GM23248 (cell line): ENCODE data around the gene PCSK9. TPM values are rescaled to one million over a fixed set of nuclear protein-coding genes. Genes with fewer than 3 reads are reported as not detected.

Source experiments
- DNase-seq: peaks from one replicate; pipeline ENCODE4 v3.0.0-alpha.2; 2015
- H2AFZ ChIP-seq: fragments of 200-600 bp; sonication (generic); 2 replicates; pipeline ENCODE4 v1.6.1; 2016; ENCODE audit warnings: antibody characterized with exemption
- H3F3A ChIP-seq: fragments of 200-600 bp; sonication (generic); 2 replicates; pipeline ENCODE4 v1.6.1; 2016; ENCODE audit warnings: mild to moderate bottlenecking, antibody characterized with exemption, mixed run types; ENCODE audit not compliant: insufficient read depth
- H3K27ac ChIP-seq: fragments of 200-600 bp; sonication (generic); 2 replicates; pipeline ENCODE4 v1.5.1; 2016; ENCODE audit warnings: mild to moderate bottlenecking
- H3K27me3 ChIP-seq: fragments of 200-600 bp; sonication (generic); replicated peaks from 2 replicates; pipeline ENCODE4 v1.6.1; 2016; ENCODE audit warnings: mild to moderate bottlenecking; ENCODE audit not compliant: insufficient read depth
- H3K36me3 ChIP-seq: fragments of 200-600 bp; sonication (generic); 2 replicates; pipeline ENCODE4 v1.6.1; 2016; ENCODE audit warnings: low read depth, mild to moderate bottlenecking
- H3K4me1 ChIP-seq: fragments of 200-600 bp; sonication (generic); 2 replicates; pipeline ENCODE4 v1.6.1; 2016; ENCODE audit warnings: mild to moderate bottlenecking; ENCODE audit not compliant: insufficient read depth
- H3K4me2 ChIP-seq: fragments of 200-600 bp; sonication (generic); one replicate; pipeline ENCODE4 v1.6.1; 2016; ENCODE audit warnings: mild to moderate bottlenecking; ENCODE audit not compliant: unreplicated experiment
- H3K4me3 ChIP-seq: fragments of 200-600 bp; sonication (generic); 2 replicates; pipeline ENCODE4 v1.5.1; 2016; ENCODE audit warnings: mild to moderate bottlenecking
- H3K79me2 ChIP-seq: fragments of 200-600 bp; sonication (generic); 2 replicates; pipeline ENCODE4 v1.6.1; 2016; ENCODE audit warnings: mild to moderate bottlenecking; ENCODE audit not compliant: insufficient read depth
- H3K9ac ChIP-seq: fragments of 200-600 bp; sonication (generic); 2 replicates; pipeline ENCODE4 v1.6.1; 2016; ENCODE audit warnings: mild to moderate bottlenecking
- H3K9me2 ChIP-seq: fragments of 200-600 bp; sonication (generic); 2 replicates; pipeline ENCODE4 v1.6.1; 2016; ENCODE audit warnings: mixed run types, mild to moderate bottlenecking, moderate library complexity; ENCODE audit not compliant: insufficient read depth
- H3K9me3 ChIP-seq: fragments of 200-600 bp; sonication (generic); one replicate; pipeline ENCODE4 v1.6.1; 2017; ENCODE audit warnings: low read depth
- H4K20me1 ChIP-seq: fragments of 200-600 bp; sonication (generic); 2 replicates; pipeline ENCODE4 v1.6.0; 2016; ENCODE audit not compliant: insufficient read depth
- EZH2 ChIP-seq: fragments of 200-600 bp; sonication (generic); IDR thresholded peaks from 2 replicates; pipeline ENCODE4 v1.6.1; 2018; ENCODE audit warnings: antibody characterized with exemption, mild to moderate bottlenecking; ENCODE audit not compliant: insufficient read depth, poor library complexity, severe bottlenecking
- EZH2phosphoT487 ChIP-seq: fragments of 200-600 bp; sonication (generic); IDR thresholded peaks from 2 replicates; pipeline ENCODE4 v1.6.1; 2018; ENCODE audit warnings: antibody characterized with exemption, moderate library complexity, mild to moderate bottlenecking, low read depth; ENCODE audit not compliant: insufficient read depth
- WGBS, 2 experiments: methylation state at CpG; one replicate each; pipeline ENCODE4 v1.1.6; 2015 to 2017; ENCODE audit warnings: low lambda C conversion rate in 2 of 2, low coverage in 1 of 2; ENCODE audit errors: missing lambda C conversion rate in 2 of 2; 5-methylcytosine and 5-hydroxymethylcytosine counted together
- in situ Hi-C: fragments of 300-500 bp; cut with MboI; formaldehyde crosslinking; loops from 2 replicates; pipeline ENCODE4 v1.15.0; 2020
- polyA plus RNA-seq: library from polyadenylated mRNA; unstranded; fragments of >200 nt; fragmentation: Nextera tagmentation; extraction: Ambion mirVana; gene quantifications from 2 replicates; pipeline ENCODE4 v1.2.1, GENCODE V29; 2016
- total RNA-seq: library from RNA; depleted of rRNA; stranded (reverse); fragments of >200 nt; shearing (Covaris generic); gene quantifications from 2 replicates; pipeline ENCODE4 v1.2.3, GENCODE V29; 2014

The PCSK9 gene
- total and polyA plus RNA-seq, 2 experiments from 2014 or later: 0.11 to 0.16 TPM

DNA sequence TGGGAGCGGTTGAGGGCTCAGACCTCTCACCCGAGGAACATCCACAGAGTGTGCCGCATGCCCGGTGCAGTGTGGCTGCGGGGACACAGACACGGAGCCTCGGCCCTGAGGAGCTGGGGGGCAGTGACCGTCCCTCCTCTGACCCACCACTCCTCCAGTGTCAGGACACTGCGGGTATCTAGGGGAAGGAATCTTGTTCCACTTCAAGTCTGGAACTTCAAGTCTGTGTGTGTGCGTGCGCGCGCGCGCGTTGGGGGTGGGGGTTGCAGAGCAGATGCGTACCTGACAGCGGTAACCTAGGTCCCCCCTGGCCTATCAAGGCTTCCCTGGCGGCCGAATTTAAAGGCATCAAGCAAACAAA is 17.3 kb downstream of the PCSK9 start:
- Histone ChIP-seq H3K36me3 (no peaks in the 10 kb centered on the region), H4K20me1 (no peaks in the 10 kb centered on the region), H3K4me2 (no peak overlapping the region), H3K79me2 (no peaks in the 10 kb centered on the region), H3K9me3 (no peaks in the 10 kb centered on the region), H3K9ac (no peak overlapping the region), H3K9me2 (no peaks in the 10 kb centered on the region), H3K27ac (no peak overlapping the region), H2AFZ (no peak overlapping the region), H3K27me3 (no peaks in the 10 kb centered on the region), H3F3A (no peaks in the 10 kb centered on the region), H3K4me3 (no peak overlapping the region), H3K4me1 (no peaks in the 10 kb centered on the region)
- TF ChIP-seq EZH2phosphoT487 (no peak), EZH2 (no peak)
- in situ Hi-C loops: no loop called here
- WGBS, 2 experiments: 86 to 94% methylated on average over 15 to 20 of the region's 20 CpGs
- no peak for DNase-seq

GRCh38 chr1:55057270-55057955 is 18.1 kb downstream of the PCSK9 start:
- Histone ChIP-seq H3K4me3 (no peak overlapping the region), H3K4me1 (no peaks in the 10 kb centered on the region), H4K20me1 (no peaks in the 10 kb centered on the region), H3K27me3 (no peaks in the 10 kb centered on the region), H3K4me2 (no peak overlapping the region), H3K9me2 (no peaks in the 10 kb centered on the region), H3K9ac (no peak overlapping the region), H3K9me3 (no peaks in the 10 kb centered on the region), H2AFZ (no peak overlapping the region), H3K79me2 (no peaks in the 10 kb centered on the region), H3K36me3 (no peaks in the 10 kb centered on the region), H3K27ac (no peak overlapping the region), H3F3A (no peaks in the 10 kb centered on the region)
- DNase-seq: no peak
- in situ Hi-C loops: no loop called here
- no peak for TF ChIP-seq EZH2
- TF ChIP-seq EZH2phosphoT487: no peak
- 62 to 65% methylated on average over 15 of the region's 15 CpGs for WGBS, 2 experiments

GRCh38 chr1:55057956-55058298 is 18.6 kb downstream of the PCSK9 start:
- no peaks in the 10 kb centered on the region for H3K36me3 ChIP-seq
- H3K79me2 ChIP-seq: no peaks in the 10 kb centered on the region
- H3K9me2 ChIP-seq: no peaks in the 10 kb centered on the region
- TF ChIP-seq EZH2 (no peak), EZH2phosphoT487 (no peak)
- H3K9ac ChIP-seq: no peak overlapping the region
- H3K4me2 ChIP-seq: no peak overlapping the region
- no peaks in the 10 kb centered on the region for H3F3A ChIP-seq
- H4K20me1 ChIP-seq: no peaks in the 10 kb centered on the region
- no peak for DNase-seq
- in situ Hi-C loops: no loop called here
- H3K27ac ChIP-seq: no peak overlapping the region
- H3K4me3 ChIP-seq: no peak overlapping the region
- no peaks in the 10 kb centered on the region for H3K4me1 ChIP-seq
- WGBS, 2 experiments: 78 to 82% methylated on average over 6 of the region's 6 CpGs
- H3K9me3 ChIP-seq: no peaks in the 10 kb centered on the region
- no peaks in the 10 kb centered on the region for H3K27me3 ChIP-seq
- H2AFZ ChIP-seq: no peak overlapping the region

DNA sequence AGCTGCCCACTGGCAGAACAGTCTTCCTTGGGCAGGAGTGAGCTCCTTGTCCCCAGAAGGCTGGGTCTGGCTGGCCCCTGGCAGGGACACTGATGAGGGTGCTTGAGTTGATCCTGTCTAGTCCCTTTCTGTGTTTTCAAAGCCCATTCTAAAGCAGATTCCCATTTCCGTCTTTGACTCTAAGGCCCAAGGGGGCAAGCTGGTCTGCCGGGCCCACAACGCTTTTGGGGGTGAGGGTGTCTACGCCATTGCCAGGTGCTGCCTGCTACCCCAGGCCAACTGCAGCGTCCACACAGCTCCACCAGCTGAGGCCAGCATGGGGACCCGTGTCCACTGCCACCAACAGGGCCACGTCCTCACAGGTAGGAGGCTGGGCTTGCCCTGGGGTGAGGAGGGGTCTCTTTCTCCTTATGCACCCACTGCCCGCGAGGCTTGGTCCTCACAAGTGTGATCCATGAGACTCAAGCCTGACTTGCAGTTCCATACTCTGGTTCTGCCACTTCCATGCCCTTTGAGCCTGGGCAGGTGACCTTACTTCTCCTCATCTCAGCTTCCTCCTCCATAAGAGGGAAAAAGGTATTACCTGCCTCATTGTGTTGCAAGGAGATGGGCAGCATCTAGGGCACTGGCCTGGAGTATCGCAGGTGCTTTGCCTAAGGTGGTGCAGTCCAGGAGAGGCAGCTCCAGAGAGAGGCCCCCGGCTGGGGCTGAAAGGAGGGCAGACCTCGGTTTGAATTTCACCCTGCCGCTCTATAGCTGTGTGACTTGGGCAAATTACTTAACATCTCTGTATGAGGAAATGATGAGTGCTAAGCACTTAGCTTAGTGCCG is 20.2 kb downstream of the PCSK9 start:
- H3K4me1 ChIP-seq: peaks cover 5% of the 10 kb centered on the region
- H3F3A ChIP-seq: peaks cover 5% of the 10 kb centered on the region
- no peaks in the 10 kb centered on the region for H3K27me3 ChIP-seq
- no peak for TF ChIP-seq EZH2
- TF ChIP-seq EZH2phosphoT487: no peak
- H3K4me3 ChIP-seq: no peak overlapping the region
- H3K36me3 ChIP-seq: no peaks in the 10 kb centered on the region
- H3K9me2 ChIP-seq: no peaks in the 10 kb centered on the region
- no peak for DNase-seq
- no peak overlapping the region for H3K27ac ChIP-seq
- no peaks in the 10 kb centered on the region for H3K79me2 ChIP-seq
- 77 to 88% methylated on average over 14 of the region's 14 CpGs for WGBS, 2 experiments
- no peaks in the 10 kb centered on the region for H4K20me1 ChIP-seq
- no peak overlapping the region for H2AFZ ChIP-seq
- no peak overlapping the region for H3K4me2 ChIP-seq
- in situ Hi-C loops: no loop called here
- H3K9me3 ChIP-seq: no peaks in the 10 kb centered on the region
- H3K9ac ChIP-seq: no peak overlapping the region
